GM18909 (cell line): ENCODE data around the gene PLA2G4D.

Source experiments
- ATAC-seq: cut with Tn5 transposase; IDR thresholded peaks from one replicate; pipeline ENCODE4 v1.9.1; 2021; ENCODE audit warnings: mild to moderate bottlenecking; ENCODE audit not compliant: unreplicated experiment, poor library complexity

PLA2G4D gene

GRCh38 chr15:42057799-42058646, 36.3 kb downstream of the PLA2G4D start:
- ATAC-seq, result no peak

GRCh38 chr15:42056934-42057798, 37.2 kb downstream of the PLA2G4D start:
- ATAC-seq, result no peak

DNA sequence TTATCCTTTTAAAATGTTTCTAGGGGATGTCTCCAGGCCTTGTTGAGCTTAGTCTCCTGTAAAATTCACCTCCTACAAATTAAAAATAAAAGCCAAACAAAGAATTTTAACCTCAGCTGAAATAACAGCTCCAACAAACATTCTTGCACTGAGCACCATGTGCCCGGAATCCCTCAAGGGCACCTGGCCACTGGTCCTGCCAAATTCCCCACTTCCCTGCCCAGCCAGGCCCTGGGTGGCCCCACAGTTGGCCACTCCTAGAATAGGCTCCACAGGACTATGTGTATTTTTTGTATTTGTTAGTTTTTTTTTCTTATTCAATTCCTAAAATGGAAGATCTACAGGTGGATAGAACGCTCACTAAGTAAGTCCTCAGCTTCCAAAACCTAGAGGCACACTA, 40.4 kb downstream of the PLA2G4D start:
- no peak for ATAC-seq

GRCh38 chr15:42053010-42053409, 41.4 kb downstream of the PLA2G4D start:
- no peak for ATAC-seq

DNA sequence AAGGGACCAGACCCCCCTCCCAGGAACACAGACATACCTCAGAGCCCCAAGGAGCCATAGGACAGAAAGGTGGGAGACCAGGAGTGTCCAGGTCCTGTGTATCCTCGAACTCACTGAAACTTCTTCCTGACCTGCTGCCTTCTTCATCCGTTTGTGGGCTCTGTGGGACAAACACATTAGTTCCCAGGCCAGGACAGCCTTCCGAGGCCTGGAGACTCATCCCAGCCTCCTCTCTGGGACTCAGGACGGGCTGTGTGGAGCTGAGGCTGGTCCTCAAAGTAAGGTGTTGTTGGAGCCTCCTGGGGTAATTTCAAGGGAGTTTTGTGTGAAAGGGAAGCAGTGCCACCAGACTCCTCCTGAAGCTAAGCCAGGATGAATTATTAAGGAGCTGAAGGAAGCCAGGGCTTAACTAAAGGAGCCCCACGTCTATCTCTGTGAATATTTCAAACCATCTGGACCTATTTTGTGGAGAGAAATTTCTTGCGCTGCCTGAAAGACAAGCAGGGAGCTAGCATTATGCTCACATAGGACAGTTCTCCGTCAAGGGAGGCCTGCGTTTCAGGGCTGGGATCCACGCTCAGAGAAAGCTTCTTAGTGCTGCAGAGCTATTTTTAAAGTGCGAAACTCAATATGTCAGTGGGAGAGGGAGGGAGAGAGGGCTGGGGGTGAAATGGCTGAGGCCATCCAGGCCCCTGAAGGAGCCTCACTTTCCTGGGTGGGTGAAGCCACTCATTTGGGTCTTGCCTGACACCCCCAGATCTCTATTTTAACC, 43.7 kb downstream of the PLA2G4D start:
- no peak for ATAC-seq

DNA sequence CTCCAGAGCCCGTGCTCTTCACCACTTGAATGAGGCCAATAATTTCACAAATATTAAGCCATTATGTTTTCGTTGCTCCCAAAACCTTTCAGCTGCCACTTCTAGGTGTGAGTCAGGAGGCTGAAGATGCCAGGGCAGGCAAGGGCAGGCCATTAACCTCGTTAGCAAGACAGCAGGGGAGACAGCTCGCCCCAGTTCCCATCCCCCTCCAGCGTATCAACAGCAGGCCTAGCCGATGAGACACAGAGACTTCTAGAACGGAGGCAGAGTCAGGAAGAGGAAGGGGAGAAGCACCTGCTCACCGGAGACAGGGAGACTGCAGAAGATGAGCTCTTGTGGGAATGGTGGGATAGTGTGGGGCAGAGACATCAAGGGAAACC, 45.6 kb downstream of the PLA2G4D start:
- no peak for ATAC-seq

- ATAC-seq, result no peak
Observed at GRCh38 chr15:42048080-42048820, 46.1 kb downstream of the PLA2G4D start.

- no peak for ATAC-seq
Observed at GRCh38 chr15:42046597-42046996, 47.8 kb downstream of the PLA2G4D start.

DNA sequence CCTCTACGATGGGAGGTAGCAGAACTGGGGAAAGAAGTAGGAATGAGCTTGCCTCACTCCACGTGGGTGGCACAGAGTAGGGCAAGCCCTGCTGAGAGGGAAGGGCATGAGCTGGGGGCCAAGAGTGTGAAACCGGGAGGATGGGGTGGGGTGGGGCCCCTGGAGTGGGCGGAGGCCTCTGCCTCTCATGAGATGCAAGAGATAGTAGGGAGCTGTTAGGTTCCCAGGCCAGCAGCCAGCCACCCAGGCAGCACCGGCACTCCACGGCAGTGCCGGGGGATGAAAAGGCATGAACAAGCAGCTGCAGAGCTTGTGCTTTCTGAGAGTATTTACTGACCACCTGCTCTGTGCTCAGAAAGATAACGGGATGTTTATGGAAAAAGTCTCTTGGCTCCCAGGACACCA, 49.1 kb downstream of the PLA2G4D start:
- no peak for ATAC-seq

DNA sequence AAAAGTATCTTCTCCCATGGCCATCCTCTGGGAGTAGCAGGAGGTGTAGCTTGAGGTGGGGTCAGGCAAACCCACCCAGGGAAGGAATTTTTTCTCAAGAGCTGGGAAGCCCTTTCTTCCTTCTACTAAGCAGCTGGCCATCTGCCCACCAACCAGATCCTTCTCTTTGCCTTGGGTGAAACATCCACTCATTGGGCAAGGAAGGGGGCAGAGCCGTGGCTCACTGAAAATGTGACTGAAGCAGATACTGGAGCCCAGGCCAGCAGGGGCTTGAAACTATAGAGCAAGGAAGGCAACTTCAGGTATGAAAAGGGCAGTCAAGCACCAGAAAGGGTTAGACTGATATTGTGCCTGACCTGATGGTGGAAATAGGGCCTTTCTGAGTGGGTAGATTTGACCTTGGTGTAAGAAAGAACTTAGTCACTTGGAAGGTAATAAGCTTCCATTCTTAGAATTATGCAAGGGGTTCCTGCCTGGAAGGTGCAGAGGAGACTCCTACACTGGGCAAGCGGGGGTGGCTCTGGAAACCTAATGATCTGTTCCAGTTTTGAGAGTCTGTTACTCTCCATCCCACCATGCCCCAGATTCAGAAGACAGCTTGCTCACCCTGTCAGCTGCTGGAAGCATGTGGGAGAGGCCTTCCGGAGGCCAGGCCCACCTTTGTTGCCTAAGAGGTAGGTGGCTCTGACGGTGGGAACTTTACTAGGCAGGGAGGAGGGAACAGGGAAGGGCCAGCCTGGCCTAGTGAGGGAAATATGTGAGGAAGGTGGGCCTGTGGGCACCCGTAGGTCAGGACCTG, 51.6 kb downstream of the PLA2G4D start:
- ATAC-seq, result no peak

GRCh38 chr15:42038401-42038800, 56.0 kb downstream of the PLA2G4D start:
- ATAC-seq, result no peak

DNA sequence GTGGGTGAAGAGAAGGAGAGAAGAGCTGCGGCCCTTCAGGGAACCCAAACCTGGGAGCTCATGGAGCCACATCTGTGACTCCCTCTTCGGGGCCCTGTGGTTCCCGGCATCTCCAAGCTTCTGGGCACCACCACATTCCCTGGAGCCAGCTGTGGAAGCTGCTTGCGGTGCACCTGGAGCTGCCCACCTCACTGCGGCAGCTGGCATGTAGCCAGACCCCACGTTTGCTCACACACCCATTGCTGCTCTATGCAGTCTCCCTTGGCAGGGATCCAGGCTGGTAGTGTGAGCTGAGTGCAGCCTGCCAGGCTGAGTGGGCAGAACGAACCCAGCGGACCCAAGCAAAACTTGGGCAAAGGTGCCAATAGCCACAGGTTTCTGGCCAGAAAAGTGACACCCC, 56.7 kb downstream of the PLA2G4D start:
- ATAC-seq, result no peak

- no peak for ATAC-seq
Observed at GRCh38 chr15:42036966-42037365, 57.4 kb downstream of the PLA2G4D start.

DNA sequence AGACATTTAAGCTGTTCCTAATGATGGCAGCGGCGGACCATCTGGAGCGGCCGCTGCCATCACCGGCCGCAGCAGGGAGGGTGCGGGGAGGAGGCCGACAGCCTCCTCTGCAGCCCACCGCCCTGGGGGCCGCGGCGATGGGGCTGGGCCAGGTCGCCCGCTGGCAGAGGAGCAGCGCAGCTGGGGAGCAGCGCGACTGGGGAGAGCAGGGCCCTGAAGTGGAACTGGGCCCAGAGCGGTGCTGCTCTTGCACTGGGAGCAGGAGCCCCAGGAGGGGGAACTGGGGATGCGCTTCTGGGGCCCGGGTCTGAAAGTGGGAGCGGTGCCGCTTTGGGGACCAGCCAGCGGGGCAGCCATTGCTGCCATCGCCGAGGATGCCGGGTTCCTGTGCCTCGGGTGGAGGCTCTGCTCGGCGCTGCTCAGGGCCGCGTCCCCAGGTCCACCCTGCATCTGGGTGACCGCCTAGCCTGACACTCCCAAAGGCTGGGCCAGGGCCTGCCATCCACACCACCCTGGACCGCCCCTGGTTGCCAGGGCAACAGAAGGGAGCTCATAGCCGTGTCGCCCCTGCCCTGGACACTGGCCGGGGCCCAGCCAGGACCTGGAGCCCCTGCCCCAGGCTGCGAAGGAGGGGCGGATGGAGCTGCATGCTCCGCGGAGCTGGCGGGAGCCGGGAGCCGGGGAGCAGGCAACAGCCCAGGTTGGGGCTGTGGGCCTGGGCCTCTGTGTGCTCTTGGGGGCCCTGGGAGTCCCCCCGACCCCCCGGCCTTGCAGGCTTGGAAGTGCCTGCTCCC, 58.1 kb downstream of the PLA2G4D start:
- no peak for ATAC-seq

DNA sequence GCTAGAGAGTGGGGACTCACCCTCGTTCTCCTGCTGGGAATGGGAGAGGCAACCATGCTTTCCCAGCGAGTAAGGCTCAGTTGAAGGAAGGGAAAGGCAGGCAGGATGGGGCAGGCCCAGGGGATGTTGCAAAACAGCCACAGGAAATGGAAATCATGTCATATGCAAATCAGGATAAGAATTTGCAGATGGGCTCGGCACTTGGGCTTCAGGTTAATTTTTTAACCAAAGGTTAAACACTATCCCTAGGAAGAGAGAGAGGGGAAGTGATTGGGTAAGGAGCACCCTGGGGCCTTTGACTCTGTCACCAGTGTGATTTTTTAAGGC, 59.0 kb downstream of the PLA2G4D start:
- no peak for ATAC-seq

DNA sequence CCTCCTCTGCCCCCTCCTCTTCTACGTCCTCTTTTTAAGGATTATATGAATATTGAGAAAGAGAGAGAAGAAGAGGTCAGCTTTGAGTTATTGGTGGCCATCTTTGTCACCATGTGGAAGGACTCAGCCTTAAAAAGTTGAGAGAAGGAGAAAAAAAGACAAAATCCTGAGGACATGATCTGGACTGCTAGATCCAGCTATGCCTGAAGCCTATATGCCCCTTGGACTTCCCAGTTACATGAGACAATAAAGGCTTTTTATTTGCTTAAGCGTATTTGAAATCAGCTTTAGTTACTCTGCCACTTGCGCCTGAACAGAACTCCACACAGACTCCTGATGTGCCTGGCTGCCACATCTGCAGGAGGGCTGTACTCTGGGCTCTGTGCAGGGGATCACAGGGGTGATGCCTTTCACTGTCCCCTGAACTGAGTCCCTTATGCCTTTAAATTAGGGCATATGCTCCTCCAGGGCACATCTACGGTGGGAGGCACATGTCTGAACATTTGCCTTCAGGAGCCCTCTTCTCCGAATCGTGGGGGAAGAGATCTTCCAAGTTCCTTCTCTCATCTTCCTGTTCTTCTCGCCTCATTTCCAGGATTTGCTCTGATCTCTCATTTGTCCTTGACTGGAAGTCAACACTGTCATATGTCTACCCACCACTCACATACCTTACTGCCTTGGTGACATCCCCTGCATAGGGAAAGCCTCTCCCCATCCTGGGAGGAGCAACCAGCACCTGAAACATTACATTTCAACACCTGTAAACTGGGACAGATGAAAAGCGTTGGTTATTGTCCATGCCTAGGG, 59.5 kb downstream of the PLA2G4D start:
- ATAC-seq, result no peak

DNA sequence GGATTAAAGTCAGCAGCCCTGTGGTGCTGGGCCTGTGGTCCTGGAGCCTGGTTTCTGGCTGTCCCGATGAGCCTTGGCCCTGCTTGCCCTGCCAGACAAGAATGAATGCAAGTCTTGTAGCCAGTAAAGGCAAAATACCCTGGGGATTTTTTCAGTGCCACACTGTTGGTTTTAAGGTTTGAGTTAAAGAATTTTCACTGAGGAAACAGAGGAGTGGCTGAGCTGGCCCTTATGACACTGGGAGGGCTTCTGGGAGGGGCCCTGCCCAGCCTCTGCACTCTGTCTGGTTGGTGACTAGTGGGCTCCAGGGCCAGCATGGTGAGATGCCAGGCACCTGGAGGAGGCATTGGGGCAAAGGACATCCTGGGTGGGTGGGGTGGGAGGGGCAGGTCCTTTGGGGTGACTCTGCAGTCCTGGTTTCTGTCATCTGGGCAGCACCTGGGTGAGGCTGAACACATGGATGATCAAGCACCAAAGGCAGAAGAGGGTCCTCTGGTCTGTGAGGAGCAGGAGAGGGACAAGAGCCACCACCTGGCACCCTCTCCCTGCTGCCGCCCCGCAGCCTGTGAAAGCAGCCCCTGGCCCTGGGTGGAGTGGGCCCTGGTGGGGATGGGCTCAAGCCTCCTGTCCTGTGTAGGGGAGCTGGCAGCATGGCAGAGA, 61.0 kb downstream of the PLA2G4D start:
- no peak for ATAC-seq
